Purkinje cell (primary cell): ENCODE results near the gene SOX15. TPM values are rescaled to one million over a fixed set of nuclear protein-coding genes. Genes with fewer than 3 reads are reported as not detected.

Source experiments
- polyA plus RNA-seq: library from polyadenylated mRNA; unstranded; fragments of >200 nt; fragmentation: Nextera tagmentation; gene quantifications from 2 replicates; pipeline ENCODE4 v1.2.1, GENCODE V29; 2014

Gene SOX15
- polyA plus RNA-seq, result 5.0 and 6.3 TPM in 2 replicates

DNA sequence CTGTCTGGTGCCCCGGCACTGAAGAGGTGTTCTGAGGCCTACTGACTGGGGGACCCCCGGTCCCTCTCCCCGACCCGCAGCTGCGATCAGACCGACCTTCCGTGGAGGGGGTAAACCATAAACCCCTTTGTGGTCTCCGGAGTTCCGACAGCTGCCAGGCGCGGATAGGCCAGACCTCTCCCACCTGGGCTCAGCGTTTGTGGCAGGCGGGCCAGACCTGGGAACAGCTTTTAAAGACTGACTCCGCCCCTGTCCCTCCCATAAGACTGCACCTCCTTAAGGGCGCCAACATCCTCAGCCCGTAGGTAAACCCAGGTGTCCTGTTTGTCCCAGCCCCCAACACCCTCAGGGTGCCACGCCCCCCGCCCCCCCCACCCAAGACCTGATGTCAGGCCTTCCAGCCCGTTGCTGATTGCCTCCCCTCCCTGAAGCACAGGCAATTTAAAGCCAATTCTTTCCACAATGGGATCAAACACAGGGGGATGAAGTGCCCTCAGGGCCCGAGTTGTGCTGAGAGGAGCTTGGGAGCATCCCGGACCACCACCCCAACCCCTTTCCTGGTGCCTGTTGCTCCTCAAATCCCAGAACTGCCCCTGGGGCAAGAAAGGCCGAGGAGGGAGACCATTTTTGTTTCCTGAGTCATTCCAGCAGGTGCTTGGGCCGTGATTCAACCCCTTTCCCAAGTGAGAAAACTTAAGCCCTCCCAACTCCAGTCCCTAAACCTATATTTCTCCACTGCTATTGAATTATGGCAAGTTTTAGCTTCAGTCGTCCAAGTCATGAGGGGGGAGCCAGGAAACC is at the start of gene SOX15:
SOX15 (minus strand) TSS at position 204 of the 801 bp plus-strand sequence. CDS start 418 bp downstream, outside the sequence.

DNA sequence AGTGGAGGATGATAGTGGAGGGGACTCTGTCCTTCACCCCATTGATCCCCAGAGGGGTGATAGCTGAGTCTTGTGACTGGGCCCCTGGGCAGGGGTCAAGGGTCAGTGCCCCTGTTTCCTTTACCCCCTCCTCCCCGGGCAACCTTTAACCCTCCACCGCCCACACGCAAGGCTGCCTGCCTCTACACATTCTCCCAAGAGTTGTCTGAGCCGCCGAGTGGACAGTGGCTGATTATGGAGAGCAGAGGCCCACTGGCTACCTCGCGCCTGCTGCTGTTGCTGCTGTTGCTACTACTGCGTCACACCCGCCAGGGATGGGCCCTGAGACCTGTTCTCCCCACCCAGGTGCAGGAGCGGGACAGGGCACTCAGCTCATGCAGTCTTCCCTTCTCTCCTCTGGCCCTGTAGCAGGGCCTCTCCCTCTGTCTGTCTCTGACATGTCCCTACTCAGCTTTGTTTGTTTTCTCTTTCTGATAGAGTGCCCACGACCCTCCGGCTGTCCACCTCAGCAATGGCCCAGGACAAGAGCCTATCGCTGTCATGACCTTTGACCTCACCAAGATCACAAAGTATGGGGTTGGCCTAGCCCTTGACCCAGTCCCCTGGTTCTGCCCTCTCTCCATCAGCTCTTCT is 40.2 kb upstream of the SOX15 start, which contains the start of gene SHBG:
SHBG (plus strand) TSS at position 197 of the 633 bp plus-strand sequence; CDS start at position 235, 38 bp downstream.

DNA sequence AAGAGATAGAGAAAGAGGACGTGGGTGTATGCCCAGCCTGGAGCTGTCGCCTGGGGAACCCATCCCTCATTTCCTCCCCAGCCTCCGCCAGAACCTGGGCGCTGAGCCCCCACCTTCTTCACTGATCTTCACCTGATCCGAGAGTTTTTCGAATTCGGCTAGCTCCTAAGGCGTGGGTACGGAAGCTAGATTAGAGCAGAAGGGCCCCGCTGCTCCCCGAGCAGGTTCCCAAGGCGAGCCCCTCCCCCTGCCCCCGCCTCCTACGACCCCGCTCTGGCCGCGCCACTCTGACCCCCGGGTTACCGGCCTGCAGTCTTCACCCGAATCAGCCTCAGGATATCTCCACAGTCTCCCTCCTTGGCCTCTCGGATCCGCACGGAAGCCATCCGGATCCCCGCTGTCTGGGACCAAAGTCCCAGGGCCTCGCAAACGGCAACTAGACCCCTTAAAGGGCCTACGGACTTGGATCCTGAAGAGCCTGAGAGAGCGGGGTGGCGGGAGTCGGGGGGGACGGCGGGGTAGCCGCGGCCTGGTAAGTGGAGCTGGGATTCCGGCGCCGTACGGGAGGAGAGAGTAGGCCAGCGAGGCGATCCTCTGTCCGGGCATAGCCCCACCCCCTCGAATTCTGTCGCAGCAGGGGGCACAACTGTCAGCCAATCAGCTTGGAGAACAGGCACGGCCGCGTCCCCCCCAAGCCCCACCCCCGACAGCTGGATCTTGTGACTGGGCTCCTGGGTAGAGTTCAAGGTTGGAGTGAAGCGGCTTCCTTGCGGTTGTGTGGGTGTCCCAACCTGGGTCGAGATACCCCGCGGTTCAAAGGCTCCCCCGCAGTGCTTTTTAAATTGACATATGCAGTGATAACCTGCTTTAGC is 37.6 kb upstream of the SOX15 start, which contains the start of gene SAT2:
SAT2 (minus strand) TSS at position 572 of the 872 bp plus-strand sequence; CDS start at position 386, 186 bp downstream.

DNA sequence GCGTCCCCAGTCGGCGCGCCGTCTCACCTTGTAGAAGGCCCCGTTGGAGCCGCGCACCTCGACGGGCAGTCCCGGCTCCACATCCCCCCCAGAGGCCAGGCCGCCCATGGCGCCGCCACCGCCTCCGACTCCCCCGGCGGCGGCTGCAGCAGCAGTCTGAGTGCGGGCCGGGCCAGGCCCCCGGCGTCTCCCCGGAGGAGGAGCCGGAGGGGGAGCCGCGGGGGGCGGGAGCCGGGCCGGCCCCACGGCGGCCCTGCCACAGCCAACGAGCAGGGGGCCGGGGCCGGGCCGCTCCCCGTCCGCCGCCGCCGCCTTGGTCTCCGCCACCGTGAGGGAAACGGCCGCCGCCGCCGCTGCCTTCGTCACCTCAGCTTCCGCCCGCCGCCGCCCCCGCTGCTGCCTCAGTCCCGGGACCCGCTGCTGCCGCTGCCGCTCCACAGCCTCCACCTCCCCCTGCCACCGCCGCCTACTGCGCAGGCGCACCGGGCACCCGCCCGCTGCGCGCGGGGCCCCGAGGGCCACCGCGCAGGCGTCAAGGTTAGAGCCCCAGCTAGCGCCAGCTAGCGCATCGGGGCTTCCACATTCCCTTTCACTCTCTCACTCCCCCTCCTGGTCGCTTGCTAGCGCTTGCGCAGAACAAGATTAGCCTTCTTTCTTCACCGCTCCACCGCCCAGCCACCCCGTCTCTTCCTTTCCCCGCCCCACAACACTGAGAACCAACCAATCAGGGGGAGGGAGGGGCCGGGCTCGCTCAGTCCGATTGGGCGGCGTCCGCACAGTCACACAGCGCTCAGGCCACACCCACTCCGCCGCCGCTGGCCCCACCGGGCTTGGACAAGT is 24.8 kb upstream of the SOX15 start, which contains the start of gene FXR2:
FXR2 (minus strand) TSS at position 473 of the 840 bp plus-strand sequence; CDS start at position 108, 365 bp downstream.

DNA sequence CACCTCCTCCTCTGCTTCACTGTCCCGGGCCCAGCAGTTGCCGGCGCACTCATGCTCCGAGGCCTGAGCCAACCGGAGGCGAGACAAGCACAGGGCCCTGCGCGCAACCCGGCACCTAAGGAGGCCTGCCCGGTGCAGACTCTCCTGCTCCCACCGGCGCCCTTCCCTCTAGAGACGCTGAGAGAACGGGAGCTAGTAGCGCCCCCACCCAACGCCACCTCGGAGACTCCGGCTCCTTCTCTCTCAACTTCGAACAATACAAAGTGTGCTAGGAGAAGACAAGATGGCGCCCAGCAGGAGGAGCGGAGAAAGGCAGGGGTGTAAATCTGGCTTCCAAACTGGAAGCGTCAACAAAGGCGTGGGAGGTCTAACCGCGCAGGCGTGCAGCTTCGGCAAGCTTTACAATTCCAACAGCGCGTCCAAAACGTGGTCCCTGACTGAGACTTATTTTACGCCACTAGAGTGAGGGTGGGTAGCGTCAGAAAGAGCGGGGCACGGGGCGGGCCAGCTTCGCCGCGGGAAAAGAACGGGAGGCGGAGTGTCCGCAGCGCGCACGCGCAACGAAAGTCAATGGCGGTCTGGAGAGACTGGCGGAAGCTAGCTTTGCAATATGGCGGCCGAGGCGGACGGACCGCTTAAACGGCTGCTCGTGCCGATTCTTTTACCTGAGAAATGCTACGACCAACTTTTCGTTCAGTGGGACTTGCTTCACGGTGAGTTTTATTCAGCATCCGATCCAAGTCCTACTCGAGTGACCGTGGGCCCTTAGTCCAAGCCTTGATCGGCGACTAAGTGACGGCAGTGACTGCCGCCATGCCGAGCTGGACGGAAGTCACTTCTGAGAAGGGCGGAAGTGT is 6.4 kb downstream of the SOX15 start, which contains the start of gene MPDU1:
MPDU1 (plus strand) TSS at position 600 of the 857 bp plus-strand sequence; CDS start at position 611, 11 bp downstream.

DNA sequence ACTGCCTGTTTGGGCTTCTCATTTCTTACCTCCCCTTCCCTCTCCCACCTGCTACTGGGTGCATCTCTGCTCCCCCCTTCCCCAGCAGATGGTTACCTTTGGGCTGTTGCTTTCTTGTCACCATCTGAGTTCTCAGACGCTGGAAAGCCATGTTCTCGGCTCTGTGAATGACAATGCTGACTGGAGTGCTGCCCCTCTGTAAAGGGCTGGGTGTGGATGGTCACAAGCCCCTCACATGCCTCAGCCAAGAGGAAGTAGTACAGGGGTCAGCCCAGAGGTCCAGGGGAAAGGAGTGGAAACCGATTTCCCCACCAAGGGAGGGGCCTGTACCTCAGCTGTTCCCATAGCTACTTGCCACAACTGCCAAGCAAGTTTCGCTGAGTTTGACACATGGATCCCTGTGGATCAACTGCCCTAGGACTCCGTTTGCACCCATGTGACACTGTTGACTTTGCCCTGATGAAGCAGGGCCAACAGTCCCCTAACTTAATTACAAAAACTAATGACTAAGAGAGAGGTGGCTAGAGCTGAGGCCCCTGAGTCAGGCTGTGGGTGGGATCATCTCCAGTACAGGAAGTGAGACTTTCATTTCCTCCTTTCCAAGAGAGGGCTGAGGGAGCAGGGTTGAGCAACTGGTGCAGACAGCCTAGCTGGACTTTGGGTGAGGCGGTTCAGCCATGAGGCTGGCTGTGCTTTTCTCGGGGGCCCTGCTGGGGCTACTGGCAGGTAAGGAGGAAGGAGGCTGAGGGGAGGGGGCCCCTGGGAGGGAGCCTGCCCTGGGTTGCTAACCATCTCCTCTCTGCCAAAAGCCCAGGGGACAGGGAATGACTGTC is 10.7 kb downstream of the SOX15 start, which contains the start of gene CD68:
CD68 (plus strand) TSS at position 638 of the 833 bp plus-strand sequence; CDS start at position 678, 40 bp downstream.

DNA sequence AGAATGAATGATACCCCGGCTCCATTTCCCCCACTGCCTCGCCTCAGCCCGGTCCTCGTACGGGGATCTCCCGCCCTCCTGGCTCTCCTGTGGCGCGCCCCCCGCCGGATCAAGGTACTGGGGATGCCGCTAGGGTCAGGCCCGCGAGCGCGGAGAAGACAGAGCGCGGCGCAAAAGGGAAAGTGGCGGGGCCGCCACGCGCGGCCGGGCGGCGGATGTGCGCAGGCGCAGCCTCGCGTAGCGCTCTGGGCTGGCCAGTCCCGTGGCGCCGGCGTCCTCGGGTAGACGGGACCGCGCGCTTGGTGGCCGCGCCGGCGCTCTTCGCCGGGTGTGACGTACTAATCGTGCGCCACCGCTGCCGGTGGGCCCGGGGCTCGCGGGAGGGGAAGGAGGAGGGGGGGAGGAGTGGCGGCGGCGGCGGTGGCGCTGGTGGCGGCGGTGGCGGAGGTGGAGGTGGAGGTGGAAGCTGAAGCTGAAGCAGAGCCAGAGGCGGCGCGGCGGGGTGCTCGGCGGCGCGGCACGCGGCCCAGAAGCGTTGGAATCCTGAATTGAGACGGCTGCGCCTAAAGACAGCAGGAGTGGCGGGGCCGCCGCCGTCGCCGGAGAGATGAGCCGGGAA is 28.2 kb downstream of the SOX15 start, which contains the start of gene SENP3:
SENP3 (plus strand) TSS at position 331 of the 619 bp plus-strand sequence. CDS start 1,158 bp downstream, outside the sequence.

DNA sequence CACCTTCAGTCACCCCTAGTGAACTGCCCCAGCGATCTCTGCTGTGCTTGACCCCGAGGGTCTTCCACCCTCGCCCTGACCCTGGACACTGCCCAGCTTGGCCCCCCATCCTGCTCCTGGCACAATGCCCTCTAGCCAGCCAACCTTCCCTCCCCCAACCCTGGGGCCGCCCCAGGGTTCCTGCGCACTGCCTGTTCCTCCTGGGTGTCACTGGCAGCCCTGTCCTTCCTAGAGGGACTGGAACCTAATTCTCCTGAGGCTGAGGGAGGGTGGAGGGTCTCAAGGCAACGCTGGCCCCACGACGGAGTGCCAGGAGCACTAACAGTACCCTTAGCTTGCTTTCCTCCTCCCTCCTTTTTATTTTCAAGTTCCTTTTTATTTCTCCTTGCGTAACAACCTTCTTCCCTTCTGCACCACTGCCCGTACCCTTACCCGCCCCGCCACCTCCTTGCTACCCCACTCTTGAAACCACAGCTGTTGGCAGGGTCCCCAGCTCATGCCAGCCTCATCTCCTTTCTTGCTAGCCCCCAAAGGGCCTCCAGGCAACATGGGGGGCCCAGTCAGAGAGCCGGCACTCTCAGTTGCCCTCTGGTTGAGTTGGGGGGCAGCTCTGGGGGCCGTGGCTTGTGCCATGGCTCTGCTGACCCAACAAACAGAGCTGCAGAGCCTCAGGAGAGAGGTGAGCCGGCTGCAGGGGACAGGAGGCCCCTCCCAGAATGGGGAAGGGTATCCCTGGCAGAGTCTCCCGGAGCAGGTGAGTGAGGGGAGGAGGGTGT is 31.2 kb downstream of the SOX15 start, which contains the start of gene TNFSF13:
TNFSF13 (plus strand) TSS at position 207 of the 776 bp plus-strand sequence; CDS start at position 497, 290 bp downstream.

DNA sequence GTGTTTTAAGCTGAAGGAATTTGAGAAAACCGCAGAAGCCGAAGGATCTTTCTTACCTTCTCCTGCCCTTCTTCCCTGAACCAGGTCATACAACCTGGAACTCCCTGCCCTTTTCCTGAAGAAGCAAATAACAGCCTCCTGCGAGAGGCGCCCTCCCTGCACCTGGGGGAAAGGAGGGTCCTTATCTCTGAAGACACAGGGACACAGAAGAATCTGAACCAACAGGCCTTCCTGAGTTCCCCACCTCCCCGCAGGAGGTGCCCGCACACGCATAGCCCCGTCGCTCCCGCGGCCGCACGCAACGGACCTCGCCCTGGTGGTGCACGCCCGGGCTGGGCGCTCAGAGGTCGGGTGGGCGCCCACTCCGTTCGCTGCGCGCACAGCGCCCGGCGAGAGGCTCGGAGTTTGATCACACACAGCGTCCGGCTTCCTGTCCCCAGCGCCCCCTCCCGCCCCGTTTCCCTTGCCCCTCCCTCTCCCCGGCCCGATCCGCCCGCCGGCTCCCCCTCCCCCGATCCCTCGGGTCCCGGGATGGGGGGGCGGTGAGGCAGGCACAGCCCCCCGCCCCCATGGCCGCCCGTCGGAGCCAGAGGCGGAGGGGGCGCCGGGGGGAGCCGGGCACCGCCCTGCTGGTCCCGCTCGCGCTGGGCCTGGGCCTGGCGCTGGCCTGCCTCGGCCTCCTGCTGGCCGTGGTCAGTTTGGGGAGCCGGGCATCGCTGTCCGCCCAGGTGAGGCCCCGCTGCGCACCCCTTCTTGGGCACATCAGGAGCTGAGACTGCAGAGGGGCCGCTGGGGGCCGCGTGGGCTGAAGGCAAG is 41.1 kb downstream of the SOX15 start, which contains the start of gene TNFSF12:
TNFSF12 (plus strand) TSS at position 474 of the 816 bp plus-strand sequence; CDS start at position 570, 96 bp downstream.

Other genes with a start within 250 kb of the SOX15 start
- not detected in 2 replicates for gene KCTD11, start 237.9 kb downstream of the SOX15 start, polyA plus RNA-seq
- not detected in 2 replicates for gene TMEM95, start 234.9 kb downstream of the SOX15 start, polyA plus RNA-seq
- gene TNK1, start 209.0 kb downstream of the SOX15 start, polyA plus RNA-seq, result 0.15 TPM in 1 of 2 replicates, not detected in the other
- gene PLSCR3, start 195.6 kb downstream of the SOX15 start, polyA plus RNA-seq, result 1.3 and 1.8 TPM in 2 replicates
- gene TMEM256, start 186.0 kb downstream of the SOX15 start, polyA plus RNA-seq, result 148 and 161 TPM in 2 replicates
- 6.6 and 13.0 TPM in 2 replicates for gene NLGN2, start 182.2 kb downstream of the SOX15 start, polyA plus RNA-seq
- gene SPEM1, start 169.8 kb downstream of the SOX15 start, polyA plus RNA-seq, result not detected in 2 replicates
- gene SPEM2, start 164.5 kb downstream of the SOX15 start, polyA plus RNA-seq, result not detected in 2 replicates
- not detected in 2 replicates for gene SPEM3, start 161.2 kb downstream of the SOX15 start, polyA plus RNA-seq
- gene TMEM102, start 154.7 kb downstream of the SOX15 start, polyA plus RNA-seq, result not detected in 2 replicates
- gene FGF11, start 150.6 kb downstream of the SOX15 start, polyA plus RNA-seq, result 1.2 and 2.0 TPM in 2 replicates
- gene CHRNB1, start 145.0 kb downstream of the SOX15 start, polyA plus RNA-seq, result 14.7 and 16.0 TPM in 2 replicates
- gene ZBTB4, start 110.5 kb downstream of the SOX15 start, polyA plus RNA-seq, result 9.2 and 9.5 TPM in 2 replicates
- not detected in 2 replicates for gene SLC35G6, start 108.6 kb downstream of the SOX15 start, polyA plus RNA-seq
- gene POLR2A, start 105.7 kb downstream of the SOX15 start, polyA plus RNA-seq, result 6.4 and 7.7 TPM in 2 replicates
- 1.9 and 5.1 TPM in 2 replicates for gene TNFSF12, start 41.0 kb downstream of the SOX15 start, polyA plus RNA-seq
- gene TNFSF13, start 31.3 kb downstream of the SOX15 start, polyA plus RNA-seq, result 0.28 TPM in 1 of 2 replicates, not detected in the other
- gene SENP3, start 28.2 kb downstream of the SOX15 start, polyA plus RNA-seq, result 2.3 and 3.2 TPM in 2 replicates
- 0.63 TPM in 1 of 2 replicates, not detected in the other for gene CD68, start 10.5 kb downstream of the SOX15 start, polyA plus RNA-seq
- 14.2 and 26.1 TPM in 2 replicates for gene MPDU1, start 6.2 kb downstream of the SOX15 start, polyA plus RNA-seq
- gene FXR2, start 24.8 kb upstream of the SOX15 start, polyA plus RNA-seq, result 7.1 and 20.3 TPM in 2 replicates
- 107 and 126 TPM in 2 replicates for gene SAT2, start 37.7 kb upstream of the SOX15 start, polyA plus RNA-seq
- gene SHBG, start 40.0 kb upstream of the SOX15 start, polyA plus RNA-seq, result 2.5 TPM in 1 of 2 replicates, not detected in the other
- 56.0 and 70.0 TPM in 2 replicates for gene ATP1B2, start 60.8 kb upstream of the SOX15 start, polyA plus RNA-seq
- 3.0 and 3.7 TPM in 2 replicates for gene TP53, start 97.4 kb upstream of the SOX15 start, polyA plus RNA-seq
- gene WRAP53, start 98.4 kb upstream of the SOX15 start, polyA plus RNA-seq, result 1.1 and 1.4 TPM in 2 replicates
- 2.8 TPM in 1 of 2 replicates, not detected in the other for gene EFNB3, start 115.1 kb upstream of the SOX15 start, polyA plus RNA-seq
- gene DNAH2, start 127.7 kb upstream of the SOX15 start, polyA plus RNA-seq, result 0.16 TPM in 1 of 2 replicates, not detected in the other
- 0.12 and 0.13 TPM in 2 replicates for gene KDM6B, start 244.1 kb upstream of the SOX15 start, polyA plus RNA-seq